NCI-H446 treated with DMSO at 0.1 percent for 48 hours (cell line): ENCODE measurements around the gene SEM1.
"Not testable (repeated sequence)": the region's sequence is repeated elsewhere in the genome, so short reads cannot be mapped to it uniquely, and the experiment has no call there.

Experiments used
- DNase-seq: peaks from one replicate; lab custom pipeline; 2025; lab: John Stamatoyannopoulos, UW

Gene SEM1

DNA sequence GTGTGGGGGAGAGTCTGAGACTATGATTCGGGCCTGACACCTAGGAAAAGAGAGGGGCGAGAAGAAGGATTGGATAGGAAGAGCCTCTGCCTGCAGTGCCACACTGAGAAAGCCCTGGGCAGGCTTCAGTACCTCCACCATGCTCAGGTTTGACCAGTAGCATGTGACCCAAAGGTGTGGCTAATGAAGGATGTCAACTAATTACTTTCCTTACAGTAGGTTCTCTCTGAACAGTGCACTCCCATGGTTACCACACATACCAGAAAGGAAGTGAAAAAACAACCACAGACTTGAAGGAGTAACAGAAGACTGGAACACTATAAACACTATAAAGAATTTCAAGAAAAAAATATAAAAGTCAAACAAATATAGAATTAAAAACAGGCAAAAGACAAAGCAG lies 46.2 kb downstream of the SEM1 start:
- DNase-seq: no peak

DNA sequence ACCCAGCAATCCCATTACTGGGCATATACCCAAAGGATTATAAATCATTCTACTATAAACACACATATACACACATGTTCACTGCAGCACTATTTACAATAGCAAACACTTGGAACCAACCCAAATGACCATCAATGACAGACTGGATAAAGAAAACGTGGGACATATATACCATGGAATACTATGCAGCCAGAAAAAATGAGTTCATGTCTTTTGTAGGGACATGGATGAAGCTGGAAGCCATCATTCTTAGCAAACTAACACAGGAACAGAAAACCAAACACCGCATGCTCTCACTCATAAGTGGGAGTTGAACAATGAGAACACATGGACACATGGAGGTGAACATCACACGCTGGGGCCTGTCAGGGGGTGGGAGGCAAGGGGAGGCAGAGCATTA lies 47.5 kb downstream of the SEM1 start:
- DNase-seq: not testable (repeated sequence)

DNA sequence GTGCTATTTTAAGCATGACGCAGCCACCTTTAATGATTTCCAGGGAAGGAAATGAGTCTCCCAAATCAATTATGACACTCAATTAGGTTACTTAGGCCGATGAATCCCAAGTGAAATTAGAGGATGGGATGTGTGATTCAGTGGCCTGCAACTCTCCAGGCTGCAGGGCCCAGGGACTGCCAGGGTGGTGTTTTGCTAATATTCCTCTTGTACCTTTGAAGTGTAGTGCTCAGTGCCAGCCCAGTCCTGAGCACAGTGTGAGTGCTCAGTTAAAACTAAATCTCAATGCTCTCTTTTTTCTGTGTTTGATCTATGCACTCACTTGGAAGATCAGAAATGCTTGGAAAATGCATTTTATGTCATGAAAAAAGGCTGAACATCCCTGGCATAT lies 51.6 kb downstream of the SEM1 start:
- DNase-seq: no peak

GRCh38 chr7:96657347-96658021 lies 52.2 kb downstream of the SEM1 start:
- DNase-seq: no peak

DNA sequence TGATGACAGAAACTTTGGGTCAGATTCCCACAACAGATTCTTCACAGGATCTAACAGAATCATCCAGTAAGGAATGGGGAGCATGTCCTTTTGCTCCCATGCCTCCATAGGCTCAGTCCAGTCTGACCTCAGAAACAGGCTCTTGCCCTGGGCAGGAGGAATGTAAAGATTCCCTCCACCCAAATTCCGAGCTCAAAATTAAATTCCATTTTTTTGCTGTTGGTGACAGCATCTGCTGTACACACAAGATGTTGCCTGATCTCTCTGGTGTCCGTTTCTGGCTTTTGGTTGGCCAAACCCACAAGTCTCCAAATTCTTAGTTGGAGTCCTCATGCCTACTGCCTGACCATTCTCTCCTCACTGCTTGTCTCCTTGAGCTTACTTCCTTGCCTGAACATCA lies 53.7 kb downstream of the SEM1 start:
- no peak for DNase-seq

- DNase-seq: peak; percentile 38
These were observed 54.9 kb downstream of the SEM1 start for GRCh38 chr7:96654630-96655188.

DNA sequence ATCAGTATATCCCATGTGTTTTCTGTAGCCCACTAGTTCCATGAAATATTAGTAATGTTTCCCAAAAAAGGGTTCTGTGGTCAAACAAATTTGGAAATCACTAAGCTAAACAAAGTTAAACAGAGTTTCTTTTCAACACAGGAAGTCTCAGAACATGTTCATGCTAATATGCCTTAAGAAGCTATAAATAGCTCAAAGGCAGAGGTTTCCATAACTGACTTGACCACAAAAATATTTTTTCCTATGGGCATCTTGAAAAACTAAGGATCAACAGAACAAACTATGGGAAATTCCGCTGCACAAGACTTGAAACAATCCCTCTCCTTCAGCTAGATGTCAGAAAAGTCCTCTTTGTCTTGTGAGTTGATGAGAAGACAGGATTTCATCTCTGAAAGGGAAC lies 59.7 kb downstream of the SEM1 start:
- DNase-seq: no peak

- no peak for DNase-seq
These were observed 60.9 kb downstream of the SEM1 start for GRCh38 chr7:96648784-96649183.

GRCh38 chr7:96647733-96648132 lies 61.9 kb downstream of the SEM1 start:
- no peak for DNase-seq

- DNase-seq: no peak
These were observed 64.6 kb downstream of the SEM1 start for GRCh38 chr7:96645084-96645483.

- not testable (repeated sequence) for DNase-seq
These were observed 66.2 kb downstream of the SEM1 start for GRCh38 chr7:96643436-96643835.

DNA sequence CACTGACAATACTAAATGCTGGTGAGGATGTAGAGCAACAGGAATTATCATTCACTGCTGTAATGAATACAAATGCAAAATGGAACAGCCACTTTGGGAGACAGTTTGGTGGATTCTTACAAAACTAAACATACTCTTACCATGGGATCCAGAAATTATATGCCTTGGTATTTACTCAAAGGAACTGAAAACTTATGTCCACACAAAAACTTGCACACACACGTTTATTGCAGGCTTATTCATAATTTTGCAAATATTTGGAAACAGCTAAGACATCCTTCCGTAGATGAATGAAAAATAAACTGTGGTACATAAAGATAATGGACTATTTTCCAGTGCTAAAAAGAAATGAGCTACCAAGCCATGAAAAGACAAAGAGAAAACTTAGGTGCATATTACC lies 69.6 kb downstream of the SEM1 start:
- DNase-seq: no peak
